HEK293 (cell line): ENCODE measurements around the gene C13orf46.

Experiments
- CTCF ChIA-PET: fragments of 350-600 bp; formaldehyde crosslinking; extraction: SDS; loops from one replicate; lab custom pipeline; 2021; ENCODE audit warnings: antibody characterized with exemption; lab: Yijun Ruan, JAX
- POLR2A ChIA-PET: fragments of 300-600 bp; formaldehyde crosslinking; extraction: SDS; loops from one replicate; lab custom pipeline; 2020; ENCODE audit warnings: antibody characterized with exemption, inconsistent platforms; lab: Yijun Ruan, JAX
- H3K27ac ChIP-seq: fragments of 200-500 bp; sonication (Bioruptor generic); 2 replicates; pipeline ENCODE4 v1.5.1; 2014; ENCODE audit warnings: low read depth, low read length, control low read depth, inconsistent platforms; ENCODE audit errors: extremely low read depth
- H3K36me3 ChIP-seq, 2 experiments: fragments of 200-500 bp in 1 of 2; sonication (Bioruptor generic) in 1 of 2; 1 replicate in 1 of 2; 2 replicates in 1 of 2; pipeline ENCODE4 v1.5.1; 2014 to 2017; ENCODE audit warnings: inconsistent platforms in 2 of 2, low read length in 2 of 2; ENCODE audit not compliant: control insufficient read depth in 2 of 2, insufficient read depth in 1 of 2
- H3K4me1 ChIP-seq: fragments of 200-500 bp; sonication (Bioruptor generic); 2 replicates; pipeline ENCODE4 v1.5.1; 2014; ENCODE audit warnings: mild to moderate bottlenecking, low read length, inconsistent platforms; ENCODE audit not compliant: control insufficient read depth, insufficient read depth
- H3K4me3 ChIP-seq: 2 replicates; pipeline ENCODE4 v1.5.1; 2011; ENCODE audit warnings: low read depth, mild to moderate bottlenecking, control low read depth, low read length, moderate library complexity
- H3K9me3 ChIP-seq: fragments of 200-500 bp; sonication (Bioruptor generic); 2 replicates; pipeline ENCODE4 v1.5.1; 2014; ENCODE audit warnings: low read depth, low read length, inconsistent platforms; ENCODE audit not compliant: control insufficient read depth, insufficient read depth
- BCL11B ChIP-seq: fragments of 450-650 bp; formaldehyde crosslinking; IDR thresholded peaks from 2 replicates; pipeline ENCODE4 v1.5.1; 2016; ENCODE audit warnings: low read depth, missing biosample characterization, missing genetic modification characterization
- GLIS1 ChIP-seq: fragments of 450-650 bp; formaldehyde crosslinking; IDR thresholded peaks from 2 replicates; pipeline ENCODE4 v1.5.1; 2016; ENCODE audit warnings: missing biosample characterization, missing genetic modification characterization
- GLIS2 ChIP-seq: fragments of 450-650 bp; formaldehyde crosslinking; IDR thresholded peaks from 2 replicates; pipeline ENCODE4 v1.5.1; 2016; ENCODE audit warnings: missing biosample characterization, missing genetic modification characterization
- ZBTB17 ChIP-seq: fragments of 450-650 bp; formaldehyde crosslinking; IDR thresholded peaks from 2 replicates; pipeline ENCODE4 v1.5.1; 2016; ENCODE audit warnings: missing biosample characterization, missing genetic modification characterization
- ZBTB48 ChIP-seq: fragments of 450-650 bp; formaldehyde crosslinking; IDR thresholded peaks from 2 replicates; pipeline ENCODE4 v1.5.1; 2016; ENCODE audit warnings: missing biosample characterization, missing genetic modification characterization
- ZBTB7A ChIP-seq: fragments of 450-650 bp; formaldehyde crosslinking; IDR thresholded peaks from 2 replicates; pipeline ENCODE4 v1.5.1; 2016; ENCODE audit warnings: low read depth, missing biosample characterization, missing genetic modification characterization
- ZNF112 ChIP-seq: fragments of 450-650 bp; formaldehyde crosslinking; IDR thresholded peaks from 2 replicates; pipeline ENCODE4 v1.5.0; 2017; ENCODE audit warnings: missing biosample characterization, missing genetic modification characterization
- ZNF202 ChIP-seq: fragments of 450-650 bp; formaldehyde crosslinking; IDR thresholded peaks from 2 replicates; pipeline ENCODE4 v1.5.1; 2016; ENCODE audit warnings: missing biosample characterization, missing genetic modification characterization, borderline replicate concordance
- ZNF23 ChIP-seq: fragments of 450-650 bp; formaldehyde crosslinking; IDR thresholded peaks from 2 replicates; pipeline ENCODE4 v1.5.1; 2016; ENCODE audit warnings: missing biosample characterization, missing genetic modification characterization, borderline replicate concordance
- ZNF362 ChIP-seq: fragments of 450-650 bp; formaldehyde crosslinking; IDR thresholded peaks from 2 replicates; pipeline ENCODE4 v1.5.1; 2016; ENCODE audit warnings: missing biosample characterization, missing genetic modification characterization
- ZNF473 ChIP-seq: fragments of 450-650 bp; formaldehyde crosslinking; IDR thresholded peaks from 2 replicates; pipeline ENCODE4 v1.5.1; 2017; ENCODE audit warnings: missing biosample characterization, missing genetic modification characterization
- ZNF549 ChIP-seq: fragments of 450-650 bp; IDR thresholded peaks from 2 replicates; pipeline ENCODE4 v1.5.1; 2018; ENCODE audit warnings: missing biosample characterization, missing genetic modification characterization, mild to moderate bottlenecking, inconsistent platforms, moderate library complexity
- ZNF629 ChIP-seq: fragments of 450-650 bp; formaldehyde crosslinking; IDR thresholded peaks from 2 replicates; pipeline ENCODE4 v1.5.1; 2017; ENCODE audit warnings: missing biosample characterization, missing genetic modification characterization
- ZNF830 ChIP-seq: fragments of 450-650 bp; IDR thresholded peaks from 2 replicates; pipeline ENCODE4 v1.5.0; 2018; ENCODE audit warnings: missing biosample characterization, missing genetic modification characterization, low read depth, mild to moderate bottlenecking, moderate library complexity
- ZSCAN23 ChIP-seq: fragments of 450-650 bp; formaldehyde crosslinking; IDR thresholded peaks from 2 replicates; pipeline ENCODE4 v1.5.1; 2016; ENCODE audit warnings: missing biosample characterization, missing genetic modification characterization
- TF ChIP-seq, protein P1 (sequence below): fragments of 450-650 bp; formaldehyde crosslinking; IDR thresholded peaks from 2 replicates; pipeline ENCODE4 v1.5.1; 2016; ENCODE audit warnings: missing biosample characterization, missing genetic modification characterization
- TF ChIP-seq, protein P2 (sequence below): fragments of 450-650 bp; formaldehyde crosslinking; IDR thresholded peaks from 2 replicates; pipeline ENCODE4; 2016; ENCODE audit warnings: missing biosample characterization, missing genetic modification characterization

Gene C13orf46

GRCh38 chr13:114001331-114002008 is 27.6 kb upstream of the C13orf46 start:
- Histone ChIP-seq H3K36me3 (no peaks in the 10 kb centered on the region), H3K4me1 (no peaks in the 10 kb centered on the region), H3K9me3 (no peaks in the 10 kb centered on the region), H3K4me3 (no peak overlapping the region), H3K27ac (no peak overlapping the region)
- POLR2A ChIA-PET: no interaction called here
- TF ChIP-seq ZNF473 (tag by site-specific recombination) (no peak), ZSCAN23 (tag by site-specific recombination) (no peak), ZBTB17 (no peak), ZBTB48 (tag by site-specific recombination) (no peak), ZNF830 (no peak), ZNF549 (tag by site-specific recombination) (no peak), ZNF362 (no peak), ZNF202 (tag by site-specific recombination) (no peak), BCL11B (tag by site-specific recombination) (no peak), GLIS2 (tag by site-specific recombination) (no peak), ZNF112 (tag by site-specific recombination) (no peak), ZNF629 (tag by site-specific recombination) (no peak)
- TF ChIP-seq, protein P1, sequence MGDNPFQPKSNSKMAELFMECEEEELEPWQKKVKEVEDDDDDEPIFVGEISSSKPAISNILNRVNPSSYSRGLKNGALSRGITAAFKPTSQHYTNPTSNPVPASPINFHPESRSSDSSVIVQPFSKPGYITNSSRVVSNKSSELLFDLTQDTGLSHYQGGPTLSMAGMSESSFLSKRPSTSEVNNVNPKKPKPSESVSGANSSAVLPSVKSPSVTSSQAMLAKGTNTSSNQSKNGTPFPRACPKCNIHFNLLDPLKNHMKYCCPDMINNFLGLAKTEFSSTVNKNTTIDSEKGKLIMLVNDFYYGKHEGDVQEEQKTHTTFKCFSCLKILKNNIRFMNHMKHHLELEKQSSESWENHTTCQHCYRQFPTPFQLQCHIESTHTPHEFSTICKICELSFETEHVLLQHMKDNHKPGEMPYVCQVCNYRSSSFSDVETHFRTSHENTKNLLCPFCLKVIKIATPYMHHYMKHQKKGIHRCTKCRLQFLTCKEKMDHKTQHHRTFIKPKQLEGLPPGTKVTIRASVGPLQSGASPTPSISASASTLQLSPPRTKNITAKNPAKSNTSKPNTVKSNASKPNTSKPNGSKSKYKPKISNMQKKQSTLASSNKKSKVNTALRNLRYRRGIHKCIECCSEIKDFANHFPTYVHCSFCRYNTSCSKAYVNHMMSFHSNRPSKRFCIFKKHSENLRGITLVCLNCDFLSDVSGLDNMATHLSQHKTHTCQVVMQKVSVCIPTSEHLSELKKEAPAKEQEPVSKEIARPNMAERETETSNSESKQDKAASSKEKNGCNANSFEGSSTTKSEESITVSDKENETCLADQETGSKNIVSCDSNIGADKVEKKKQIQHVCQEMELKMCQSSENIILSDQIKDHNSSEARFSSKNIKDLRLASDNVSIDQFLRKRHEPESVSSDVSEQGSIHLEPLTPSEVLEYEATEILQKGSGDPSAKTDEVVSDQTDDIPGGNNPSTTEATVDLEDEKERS: no peak
- TF ChIP-seq, protein P2, sequence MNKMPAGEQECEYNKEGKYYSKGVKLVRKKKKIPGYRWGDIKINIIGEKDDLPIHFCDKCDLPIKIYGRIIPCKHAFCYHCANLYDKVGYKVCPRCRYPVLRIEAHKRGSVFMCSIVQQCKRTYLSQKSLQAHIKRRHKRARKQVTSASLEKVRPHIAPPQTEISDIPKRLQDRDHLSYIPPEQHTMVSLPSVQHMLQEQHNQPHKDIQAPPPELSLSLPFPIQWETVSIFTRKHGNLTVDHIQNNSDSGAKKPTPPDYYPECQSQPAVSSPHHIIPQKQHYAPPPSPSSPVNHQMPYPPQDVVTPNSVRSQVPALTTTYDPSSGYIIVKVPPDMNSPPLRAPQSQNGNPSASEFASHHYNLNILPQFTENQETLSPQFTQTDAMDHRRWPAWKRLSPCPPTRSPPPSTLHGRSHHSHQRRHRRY: no peak
- CTCF ChIA-PET: no interaction called here

DNA sequence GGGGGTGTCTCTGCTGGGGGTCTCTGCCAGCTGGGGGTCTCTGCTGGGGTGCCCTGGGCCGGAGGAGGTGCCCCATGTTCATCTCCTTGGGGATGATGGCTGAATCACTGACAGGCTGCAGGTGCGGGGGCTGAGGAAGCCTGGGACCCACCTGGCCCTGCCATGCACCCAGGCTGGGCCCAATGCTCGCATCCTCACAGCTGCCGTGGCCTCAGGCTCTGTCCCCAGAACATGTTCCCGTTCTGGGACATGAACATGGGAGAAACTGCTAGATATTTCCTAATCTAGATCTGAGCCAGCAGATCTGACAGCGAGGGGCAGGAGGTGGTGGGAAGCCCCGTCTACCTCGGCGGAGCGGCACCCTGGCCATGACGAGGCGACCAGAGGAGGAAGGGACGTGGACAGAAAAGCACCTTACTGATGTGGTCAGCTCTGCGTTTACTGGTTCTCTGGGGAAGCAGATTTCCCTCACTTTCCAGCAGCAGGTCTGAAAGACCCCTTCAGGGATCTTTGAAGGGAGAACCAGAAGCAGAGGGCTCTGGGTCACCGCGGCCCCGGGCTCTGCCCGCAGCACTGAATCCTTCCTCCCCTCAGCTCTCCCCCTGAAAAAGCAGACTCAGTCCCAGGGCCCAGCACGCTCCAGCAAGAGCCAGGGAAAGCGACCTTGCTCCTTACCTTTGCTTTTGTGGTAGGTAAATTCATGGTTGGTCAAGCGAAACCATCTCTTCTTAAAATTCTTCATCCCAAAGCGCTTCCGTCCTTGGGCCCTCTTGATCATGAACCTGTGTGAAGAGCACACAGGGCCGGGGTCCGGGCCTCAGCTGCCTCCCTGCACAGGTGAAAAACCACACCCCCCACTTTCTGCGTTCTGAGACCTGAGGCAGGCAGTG is 26.5 kb upstream of the C13orf46 start:
- ChIA-PET CTCF (no interaction called here), POLR2A (no interaction called here)
- TF ChIP-seq ZBTB7A (tag by site-specific recombination) (peak; percentile 61; the same call in 1 of the 2 replicates), GLIS1 (peak; percentile 92), GLIS2 (tag by site-specific recombination) (peak; percentile 37; the same call in 1 of the 2 replicates), ZNF23 (no peak)
- TF ChIP-seq, all 188 proteins: peak for 3

More for the DNA sequence above, 26.5 kb upstream of the C13orf46 start:
- Histone ChIP-seq H3K4me3 (no peak overlapping the region), H3K9me3 (no peaks in the 10 kb centered on the region), H3K27ac (no peak overlapping the region), H3K36me3 (no peaks in the 10 kb centered on the region), H3K4me1 (no peaks in the 10 kb centered on the region)
